Measurements from ENCODE around the gene TMEM207.

DNA sequence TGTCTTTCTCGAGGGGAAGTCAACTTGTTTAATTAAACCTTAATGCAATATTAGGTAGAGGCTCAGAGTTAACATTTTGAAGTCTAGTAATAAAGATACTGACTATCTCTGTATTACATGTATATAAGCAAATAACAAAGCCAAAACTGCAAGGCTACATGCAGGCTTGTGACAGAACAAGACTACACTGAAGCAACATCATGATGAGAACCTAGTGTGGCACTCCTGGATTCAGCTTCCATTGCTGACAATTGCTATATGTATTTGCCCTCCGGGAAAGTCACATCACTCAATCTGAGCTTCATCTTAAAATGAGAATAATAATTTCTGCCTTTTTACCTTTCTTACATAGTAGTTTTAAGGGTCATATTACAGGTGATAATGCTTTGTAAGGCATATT, 48.6 kb upstream of the TMEM207 start:
- TF ChIP-seq CTCF (IDR thresholded peaks at IDR 0.05), result no peak
- TF ChIP-seq POLR2A (IDR thresholded peaks at IDR 0.05), result no peak
